Hepatic stellate cell (primary cell): ENCODE measurements around the gene GVQW3.

Experiments
- DNase-seq: peaks from one replicate; pipeline ENCODE4 v3.0.0; 2011; ENCODE audit warnings: low spot score

The GVQW3 gene

GRCh38 chr11:76445121-76446084 lies 64.3 kb downstream of the GVQW3 start:
- DNase-seq, result peak; percentile 83

GRCh38 chr11:76448506-76448905 lies 67.4 kb downstream of the GVQW3 start:
- no peak for DNase-seq

GRCh38 chr11:76453248-76453647 lies 72.1 kb downstream of the GVQW3 start:
- DNase-seq, result no peak

- DNase-seq, result no peak
Measured at GRCh38 chr11:76455331-76455730, 74.2 kb downstream of the GVQW3 start.

GRCh38 chr11:76455931-76456330 lies 74.8 kb downstream of the GVQW3 start:
- no peak for DNase-seq

GRCh38 chr11:76456571-76456970 lies 75.4 kb downstream of the GVQW3 start:
- DNase-seq, result no peak
